ENCODE measurements around the gene ARSG. TPM values are rescaled to one million over a fixed set of nuclear protein-coding genes. Genes with fewer than 3 reads are reported as not detected.

The ARSG gene
- total RNA-seq, 4 donors from 2014 or later = 2.2 to 5.5 (median 3.5) TPM

GRCh38 chr17:68341482-68341881 lies 50.2 kb downstream of the ARSG start:
- no peaks in the 10 kb centered on the region for H3K9me3 ChIP-seq
- no peak overlapping the region for H3K27ac ChIP-seq
- 82 to 88% methylated on average over 5 of the region's 5 CpGs for WGBS, 2 donors (ENCODE audit: low coverage in 1 of 2)
- no peak for ATAC-seq
- no peak for TF ChIP-seq POLR2AphosphoS5 (IDR thresholded peaks at IDR 0.05)
- TF ChIP-seq, protein P1, sequence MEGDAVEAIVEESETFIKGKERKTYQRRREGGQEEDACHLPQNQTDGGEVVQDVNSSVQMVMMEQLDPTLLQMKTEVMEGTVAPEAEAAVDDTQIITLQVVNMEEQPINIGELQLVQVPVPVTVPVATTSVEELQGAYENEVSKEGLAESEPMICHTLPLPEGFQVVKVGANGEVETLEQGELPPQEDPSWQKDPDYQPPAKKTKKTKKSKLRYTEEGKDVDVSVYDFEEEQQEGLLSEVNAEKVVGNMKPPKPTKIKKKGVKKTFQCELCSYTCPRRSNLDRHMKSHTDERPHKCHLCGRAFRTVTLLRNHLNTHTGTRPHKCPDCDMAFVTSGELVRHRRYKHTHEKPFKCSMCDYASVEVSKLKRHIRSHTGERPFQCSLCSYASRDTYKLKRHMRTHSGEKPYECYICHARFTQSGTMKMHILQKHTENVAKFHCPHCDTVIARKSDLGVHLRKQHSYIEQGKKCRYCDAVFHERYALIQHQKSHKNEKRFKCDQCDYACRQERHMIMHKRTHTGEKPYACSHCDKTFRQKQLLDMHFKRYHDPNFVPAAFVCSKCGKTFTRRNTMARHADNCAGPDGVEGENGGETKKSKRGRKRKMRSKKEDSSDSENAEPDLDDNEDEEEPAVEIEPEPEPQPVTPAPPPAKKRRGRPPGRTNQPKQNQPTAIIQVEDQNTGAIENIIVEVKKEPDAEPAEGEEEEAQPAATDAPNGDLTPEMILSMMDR (IDR thresholded peaks at IDR 0.05) = no peak
- no peak for TF ChIP-seq POLR2A (IDR thresholded peaks at IDR 0.05)
- no peak for TF ChIP-seq EP300 (IDR thresholded peaks at IDR 0.05)
- H3K27me3 ChIP-seq = no peaks in the 10 kb centered on the region
- H3K36me3 ChIP-seq = peaks cover 0 to 17% of the 10 kb centered on the region in 2 donors
- H3K4me3 ChIP-seq = no peak overlapping the region
- H3K4me1 ChIP-seq = no peaks in the 10 kb centered on the region

DNA sequence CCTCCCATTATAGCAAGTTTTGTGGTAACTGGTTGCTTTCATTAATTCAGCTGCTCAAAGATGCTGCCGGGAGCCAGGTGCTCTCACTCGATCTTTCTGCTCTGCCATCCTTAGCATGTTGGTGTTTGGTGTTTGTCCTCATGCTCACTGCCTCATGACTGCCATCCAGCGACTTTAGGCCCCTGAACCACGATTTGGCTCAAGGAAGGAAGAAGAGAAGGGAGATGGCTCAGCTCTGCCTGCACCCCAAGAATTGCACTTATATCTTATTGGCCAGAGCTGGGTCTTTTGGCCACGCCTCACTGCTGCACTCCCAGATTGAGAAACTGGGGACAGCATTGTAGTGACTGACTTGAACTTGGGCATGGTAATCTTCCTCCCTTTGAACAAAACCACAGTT lies 52.7 kb downstream of the ARSG start:
- H3K4me3 ChIP-seq = no peak overlapping the region
- no peak for ATAC-seq
- H3K27me3 ChIP-seq = no peaks in the 10 kb centered on the region
- no peaks in the 10 kb centered on the region for H3K9me3 ChIP-seq
- TF ChIP-seq POLR2AphosphoS5 (IDR thresholded peaks at IDR 0.05) (no peak), EP300 (IDR thresholded peaks at IDR 0.05) (no peak), POLR2A (IDR thresholded peaks at IDR 0.05) (no peak)
- TF ChIP-seq, protein P1 (IDR thresholded peaks at IDR 0.05) = no peak
- H3K36me3 ChIP-seq = peaks cover 0 to 20% of the 10 kb centered on the region in 2 donors
- H3K27ac ChIP-seq = no peak overlapping the region
- H3K4me1 ChIP-seq = no peaks in the 10 kb centered on the region
- 73 to 100% methylated on average over 1 to 2 of the region's 5 CpGs for WGBS, 2 donors (ENCODE audit: low coverage in 1 of 2)

GRCh38 chr17:68344701-68345136 lies 53.4 kb downstream of the ARSG start:
- no peak overlapping the region for H3K4me3 ChIP-seq
- H3K4me1 ChIP-seq = no peaks in the 10 kb centered on the region
- no peaks in the 10 kb centered on the region for H3K27me3 ChIP-seq
- WGBS, 2 donors (ENCODE audit: low coverage in 1 of 2) = 69% methylated on average over 2 of the region's 4 CpGs; no CpG with 5 or more reads in 1 of the 2 donors
- no peaks in the 10 kb centered on the region for H3K9me3 ChIP-seq
- no peak overlapping the region for H3K27ac ChIP-seq
- peaks cover 0 to 20% of the 10 kb centered on the region in 2 donors for H3K36me3 ChIP-seq
- TF ChIP-seq EP300 (IDR thresholded peaks at IDR 0.05) (no peak), POLR2AphosphoS5 (IDR thresholded peaks at IDR 0.05) (no peak)
- no peak for ATAC-seq

- no peak for ATAC-seq
- no CpG with 5 or more reads among the region's 13 CpGs for WGBS, 2 donors (ENCODE audit: low coverage in 1 of 2)
Observed at GRCh38 chr17:68346448-68346847, 55.2 kb downstream of the ARSG start.

GRCh38 chr17:68347380-68347779 lies 56.1 kb downstream of the ARSG start:
- no peak for ATAC-seq
- H3K27ac ChIP-seq = no peak overlapping the region
- no peaks in the 10 kb centered on the region for H3K9me3 ChIP-seq
- TF ChIP-seq EP300 (IDR thresholded peaks at IDR 0.05) (no peak), POLR2AphosphoS5 (IDR thresholded peaks at IDR 0.05) (no peak), POLR2A (IDR thresholded peaks at IDR 0.05) (no peak)
- TF ChIP-seq, protein P1 (IDR thresholded peaks at IDR 0.05) = no peak
- WGBS, 2 donors (ENCODE audit: low coverage in 1 of 2) = 67 to 75% methylated on average over 4 to 5 of the region's 6 CpGs
- peaks cover 0 to 20% of the 10 kb centered on the region in 2 donors for H3K36me3 ChIP-seq
- no peak overlapping the region for H3K4me3 ChIP-seq
- H3K4me1 ChIP-seq = no peaks in the 10 kb centered on the region
- H3K27me3 ChIP-seq = no peaks in the 10 kb centered on the region

More at GRCh38 chr17:68346448-68346847, 55.2 kb downstream of the ARSG start:
- H3K36me3 ChIP-seq = peaks cover 0 to 20% of the 10 kb centered on the region in 2 donors
- no peaks in the 10 kb centered on the region for H3K9me3 ChIP-seq
- H3K27me3 ChIP-seq = no peaks in the 10 kb centered on the region
- no peak overlapping the region for H3K4me3 ChIP-seq
- TF ChIP-seq EP300 (IDR thresholded peaks at IDR 0.05) (no peak), POLR2AphosphoS5 (IDR thresholded peaks at IDR 0.05) (no peak), POLR2A (IDR thresholded peaks at IDR 0.05) (no peak)
- TF ChIP-seq, protein P1 (IDR thresholded peaks at IDR 0.05) = no peak
- no peaks in the 10 kb centered on the region for H3K4me1 ChIP-seq
- H3K27ac ChIP-seq = no peak overlapping the region

Data from gastroesophageal sphincter (tissue), 4 donors.